Fibroblast of lung (primary cell): ENCODE results near the gene DBT. TPM values are rescaled to one million over a fixed set of nuclear protein-coding genes. Genes with fewer than 3 reads are reported as not detected.

Experiments used
- DNase-seq, 2 donors: peaks; one replicate each; pipeline versions ENCODE4 v3.0.0 to v3.0.0-alpha.2; 2010; ENCODE audit warnings: low read depth in 2 of 2
- H2AFZ ChIP-seq: 2 replicates; pipeline ENCODE4 v1.5.1; 2012; ENCODE audit warnings: low read length, control low read depth, inconsistent platforms
- H3K27ac ChIP-seq: 2 replicates; pipeline ENCODE4 v1.5.1; 2011; ENCODE audit warnings: low read length, control low read depth; ENCODE audit not compliant: insufficient read depth
- H3K27me3 ChIP-seq: 2 replicates; pipeline ENCODE4 v1.5.1; 2011; ENCODE audit warnings: mild to moderate bottlenecking, low read length; ENCODE audit not compliant: control insufficient read depth, insufficient read depth
- H3K36me3 ChIP-seq: 2 replicates; pipeline ENCODE4 v1.5.1; 2011; ENCODE audit warnings: low read length; ENCODE audit not compliant: control insufficient read depth, insufficient read depth
- H3K4me1 ChIP-seq: 2 replicates; pipeline ENCODE4 v1.5.1; 2011; ENCODE audit warnings: low read length; ENCODE audit not compliant: control insufficient read depth, insufficient read depth; ENCODE audit errors: extremely low read depth
- H3K4me2 ChIP-seq: 2 replicates; pipeline ENCODE4 v1.5.1; 2011; ENCODE audit warnings: low read length, control low read depth; ENCODE audit not compliant: insufficient read depth; ENCODE audit errors: extremely low read depth
- H3K4me3 ChIP-seq, 4 experiments: fragments of 200-600 bp in 1 of 4; sonication (generic) in 1 of 4; replicated peaks in 1 of 4; 2 replicates each; pipeline ENCODE4 v1.5.1; 2011 to 2016; ENCODE audit warnings: low read length in 4 of 4, low read depth in 3 of 4, mild to moderate bottlenecking in 3 of 4, control low read depth in 2 of 4, inconsistent platforms in 1 of 4, mixed read lengths in 1 of 4; ENCODE audit not compliant: insufficient read depth in 1 of 4; ENCODE audit errors: control extremely low read depth in 1 of 4
- H3K79me2 ChIP-seq: 2 replicates; pipeline ENCODE4 v1.5.1; 2012; ENCODE audit warnings: mild to moderate bottlenecking, low read length, inconsistent platforms; ENCODE audit not compliant: control insufficient read depth, insufficient read depth
- H3K9ac ChIP-seq: 2 replicates; pipeline ENCODE4 v1.5.1; 2011; ENCODE audit warnings: mild to moderate bottlenecking, low read length, control low read depth; ENCODE audit not compliant: insufficient read depth
- H3K9me3 ChIP-seq: 2 replicates; pipeline ENCODE4 v1.5.1; 2012; ENCODE audit warnings: low read depth, low read length; ENCODE audit not compliant: control insufficient read depth, insufficient read depth
- H4K20me1 ChIP-seq: 2 replicates; pipeline ENCODE4 v1.5.1; 2011; ENCODE audit warnings: low read length; ENCODE audit not compliant: control insufficient read depth, insufficient read depth; ENCODE audit errors: extremely low read depth
- EZH2 ChIP-seq: IDR thresholded peaks from 2 replicates; pipeline ENCODE4 v1.5.1; 2012; ENCODE audit warnings: low read length, control low read depth, mild to moderate bottlenecking; ENCODE audit errors: missing control alignments
- polyA plus RNA-seq, 2 donors: library from polyadenylated mRNA; depleted of rRNA in 1 of 2; stranded (reverse) in 1 of 2; unstranded in 1 of 2; fragments of >200 nt; gene quantifications; 2 replicates each; pipeline ENCODE4 v1.2.1, GENCODE V29; 2011 to 2012; ENCODE audit warnings: missing spikeins in 1 of 2
- total RNA-seq: library from RNA; depleted of rRNA; stranded (reverse); fragments of >200 nt; gene quantifications from 2 replicates; pipeline ENCODE4 v1.2.1, GENCODE V29; 2014
- TF ChIP-seq, protein P1 (sequence below), 2 donors: IDR thresholded peaks in 1 of 2; conservative IDR thresholded peaks in 1 of 2; 1 replicate in 1 of 2; 2 replicates in 1 of 2; pipeline ENCODE4 v1.5.1; 2011 to 2012; ENCODE audit warnings: low read length in 2 of 2, control low read depth in 1 of 2, inconsistent platforms in 1 of 2, low read depth in 1 of 2, mild to moderate bottlenecking in 1 of 2

DBT gene
- total and polyA plus RNA-seq, 2 donors (not counting 1 experiment from before 2014, with no cell fraction given), result 7.9 to 9.4 TPM

DNA sequence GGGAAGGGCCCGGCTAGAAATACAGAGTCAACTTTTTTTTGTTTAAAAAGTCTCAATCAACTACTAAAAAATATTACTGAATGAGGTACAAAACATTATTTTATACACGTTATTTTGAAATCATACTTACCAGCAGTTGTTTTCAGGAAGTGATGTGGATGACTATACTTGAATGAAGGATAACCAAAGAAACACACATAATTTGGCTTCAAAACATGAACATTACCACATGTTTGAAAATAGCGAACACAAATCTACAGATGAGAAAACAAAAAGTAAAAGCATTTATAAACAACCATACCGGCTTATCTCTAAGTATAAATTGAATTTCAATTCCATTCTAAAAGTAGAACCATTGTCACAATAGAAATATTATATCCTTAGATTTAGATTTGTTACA, 9.0 kb downstream of the DBT start:
- Histone ChIP-seq H3K9me3 (no peaks in the 10 kb centered on the region), H3K27me3 (no peaks in the 10 kb centered on the region), H3K27ac (no peak overlapping the region), H3K4me1 (no peaks in the 10 kb centered on the region), H2AFZ (no peak overlapping the region), H3K9ac (no peak overlapping the region), H3K36me3 (no peaks in the 10 kb centered on the region), H3K4me2 (no peak overlapping the region), H3K79me2 (no peaks in the 10 kb centered on the region), H3K4me3 (no peak overlapping the region), H4K20me1 (no peaks in the 10 kb centered on the region)
- TF ChIP-seq EZH2, result no peak
- TF ChIP-seq, protein P1, sequence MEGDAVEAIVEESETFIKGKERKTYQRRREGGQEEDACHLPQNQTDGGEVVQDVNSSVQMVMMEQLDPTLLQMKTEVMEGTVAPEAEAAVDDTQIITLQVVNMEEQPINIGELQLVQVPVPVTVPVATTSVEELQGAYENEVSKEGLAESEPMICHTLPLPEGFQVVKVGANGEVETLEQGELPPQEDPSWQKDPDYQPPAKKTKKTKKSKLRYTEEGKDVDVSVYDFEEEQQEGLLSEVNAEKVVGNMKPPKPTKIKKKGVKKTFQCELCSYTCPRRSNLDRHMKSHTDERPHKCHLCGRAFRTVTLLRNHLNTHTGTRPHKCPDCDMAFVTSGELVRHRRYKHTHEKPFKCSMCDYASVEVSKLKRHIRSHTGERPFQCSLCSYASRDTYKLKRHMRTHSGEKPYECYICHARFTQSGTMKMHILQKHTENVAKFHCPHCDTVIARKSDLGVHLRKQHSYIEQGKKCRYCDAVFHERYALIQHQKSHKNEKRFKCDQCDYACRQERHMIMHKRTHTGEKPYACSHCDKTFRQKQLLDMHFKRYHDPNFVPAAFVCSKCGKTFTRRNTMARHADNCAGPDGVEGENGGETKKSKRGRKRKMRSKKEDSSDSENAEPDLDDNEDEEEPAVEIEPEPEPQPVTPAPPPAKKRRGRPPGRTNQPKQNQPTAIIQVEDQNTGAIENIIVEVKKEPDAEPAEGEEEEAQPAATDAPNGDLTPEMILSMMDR (conservative IDR thresholded peaks at IDR 0.05 in 1 of 2, IDR thresholded peaks at IDR 0.05 in 1 of 2; ENCODE audit: low read depth in 1 of 2, low read length in 2 of 2), result no peak
- no peak for DNase-seq

DNA sequence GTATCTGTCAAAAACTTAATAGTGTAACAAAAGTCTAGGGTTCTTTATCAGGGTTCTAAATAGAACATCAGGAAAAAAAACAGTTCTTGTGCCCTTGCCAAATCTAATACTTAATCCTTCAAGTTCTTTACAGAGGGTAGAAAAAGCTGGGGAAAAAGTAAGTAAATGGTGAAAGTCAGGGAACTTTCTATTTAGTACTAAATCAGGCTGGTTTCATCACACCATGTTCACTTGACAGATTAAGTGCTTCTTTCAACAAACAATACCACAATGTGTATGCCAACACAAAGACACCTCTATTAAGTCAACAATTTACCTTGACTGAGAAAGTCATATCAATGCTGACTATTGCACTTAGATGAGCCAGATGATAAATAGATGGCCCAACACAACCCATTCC, 9.7 kb downstream of the DBT start:
- no peak for TF ChIP-seq EZH2
- TF ChIP-seq, protein P1 (conservative IDR thresholded peaks at IDR 0.05 in 1 of 2, IDR thresholded peaks at IDR 0.05 in 1 of 2; ENCODE audit: low read depth in 1 of 2, low read length in 2 of 2), result no peak
- Histone ChIP-seq H3K36me3 (no peaks in the 10 kb centered on the region), H2AFZ (no peak overlapping the region), H3K9ac (no peak overlapping the region), H4K20me1 (no peaks in the 10 kb centered on the region), H3K79me2 (no peaks in the 10 kb centered on the region), H3K4me1 (no peaks in the 10 kb centered on the region), H3K27ac (no peak overlapping the region), H3K4me3 (no peak overlapping the region), H3K4me2 (no peak overlapping the region), H3K9me3 (no peaks in the 10 kb centered on the region), H3K27me3 (no peaks in the 10 kb centered on the region)
- peak in 1 of 2 donors; percentile 34 for DNase-seq

DNA sequence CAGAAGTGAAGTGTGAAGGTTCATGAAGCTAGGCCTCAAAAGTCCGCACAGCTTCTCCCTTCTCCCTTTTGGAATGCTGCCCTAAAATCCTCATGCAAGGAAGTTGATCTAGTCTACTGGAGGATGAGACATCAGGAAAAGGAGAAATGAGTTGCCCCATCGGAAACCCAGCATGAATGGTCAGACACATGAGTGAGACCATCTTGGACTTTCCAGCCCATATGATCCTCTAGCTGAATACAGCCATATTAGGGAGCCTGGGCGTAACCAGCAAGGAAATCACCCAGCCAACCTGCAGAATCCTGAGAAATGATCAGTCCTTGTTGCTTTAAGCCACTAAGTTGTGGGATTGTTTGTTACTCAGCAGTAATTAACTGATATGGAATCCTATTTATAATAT, 12.5 kb downstream of the DBT start:
- Histone ChIP-seq H3K9me3 (no peaks in the 10 kb centered on the region), H3K36me3 (no peaks in the 10 kb centered on the region), H3K9ac (no peak overlapping the region), H3K4me3 (no peak overlapping the region), H3K4me1 (no peaks in the 10 kb centered on the region), H4K20me1 (no peaks in the 10 kb centered on the region), H3K27ac (no peak overlapping the region), H3K4me2 (no peak overlapping the region), H3K79me2 (no peaks in the 10 kb centered on the region), H3K27me3 (no peaks in the 10 kb centered on the region), H2AFZ (no peak overlapping the region)
- no peak for DNase-seq
- TF ChIP-seq EZH2, result no peak
- TF ChIP-seq, protein P1 (conservative IDR thresholded peaks at IDR 0.05 in 1 of 2, IDR thresholded peaks at IDR 0.05 in 1 of 2; ENCODE audit: low read depth in 1 of 2, low read length in 2 of 2), result no peak
